ENCODE data around the gene DNAJB2. TPM values are rescaled to one million over a fixed set of nuclear protein-coding genes. Genes with fewer than 3 reads are reported as not detected.

Gene DNAJB2
- total RNA-seq, 3 donors from 2014 or later (not counting 1 experiment from before 2014, with no cell fraction given): 70.3 to 108 (median 98.3) TPM

DNA sequence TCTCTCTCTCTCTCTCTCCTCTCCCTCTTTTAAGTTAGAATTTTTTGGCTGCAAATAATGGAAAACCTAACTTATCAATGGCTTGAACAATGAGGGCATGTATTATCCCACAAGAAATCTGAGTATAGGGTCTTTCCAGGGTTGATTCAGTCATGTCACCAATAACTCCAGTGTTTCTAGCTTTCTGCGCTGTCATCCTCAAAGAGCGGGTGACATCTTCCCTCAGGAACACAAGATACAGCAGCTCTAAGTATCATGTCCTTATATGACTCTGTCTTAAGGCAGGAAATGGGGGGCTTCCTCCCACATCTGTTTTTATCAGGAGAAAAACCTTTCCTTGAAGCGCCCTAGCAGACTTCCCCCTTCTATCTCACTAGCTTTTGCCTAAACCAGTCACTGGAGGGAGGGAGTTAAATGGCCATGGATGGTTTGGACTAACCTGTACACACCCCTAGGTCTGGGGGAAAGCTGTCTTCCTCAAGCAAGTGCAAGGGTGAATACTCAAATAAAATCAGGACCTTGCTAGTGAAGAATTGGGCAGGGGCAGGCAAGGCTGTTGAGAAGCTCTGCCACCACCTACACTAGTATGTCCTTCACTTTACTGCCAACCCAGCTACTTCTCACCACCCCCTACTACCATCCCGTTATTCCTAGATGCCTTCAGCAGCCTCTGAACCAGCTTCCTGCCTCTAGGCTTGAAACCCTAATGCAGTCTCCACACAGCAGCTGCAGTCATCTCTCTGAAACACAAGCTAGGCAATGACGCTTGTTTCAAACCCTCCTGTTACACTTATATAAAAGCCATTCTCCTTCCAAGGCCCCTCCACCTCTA is 17.9 kb upstream of the DNAJB2 start:
- Histone ChIP-seq H3K9me3 (ENCODE audit: control insufficient read depth, insufficient read depth, low read length) (no peaks in the 10 kb centered on the region), H3K36me3 (ENCODE audit: control insufficient read depth, insufficient read depth, low read length) (no peaks in the 10 kb centered on the region), H3K27me3 (ENCODE audit: control insufficient read depth, insufficient read depth, low read length) (no peaks in the 10 kb centered on the region), H3K4me3 (ENCODE audit: low read length) (no peak overlapping the region), H3K4me1 (ENCODE audit: control insufficient read depth, insufficient read depth, low read length) (no peaks in the 10 kb centered on the region), H3K27ac (ENCODE audit: low read length) (no peak overlapping the region)
- no peaks in the 10 kb centered on the region for H3K4me1 Mint-ChIP-seq
- intact Hi-C loops (cut with micrococcal nuclease): no loop called here
- H3K9me3 Mint-ChIP-seq: no peaks in the 10 kb centered on the region
- ATAC-seq (no peak), DNase-seq (no peak)
- no peak for TF ChIP-seq CTCF (IDR thresholded peaks at IDR 0.05)
- no peaks in the 10 kb centered on the region for H3K36me3 Mint-ChIP-seq
- peaks cover 18 to 26% of the 10 kb centered on the region in 2 donors for H3K27me3 Mint-ChIP-seq (ENCODE audit: low read depth in 2 of 2)
- H3K27ac Mint-ChIP-seq: no peak overlapping the region
- WGBS (ENCODE audit: insufficient coverage): 65% methylated on average over 4 of the region's 5 CpGs
- H3K4me3 Mint-ChIP-seq: no peak overlapping the region

GRCh38 chr2:219266232-219266631 is 12.9 kb upstream of the DNAJB2 start:
- intact Hi-C loops (cut with micrococcal nuclease): no loop called here
- Mint-ChIP-seq H3K9me3 (no peaks in the 10 kb centered on the region), H3K27ac (no peak overlapping the region), H3K4me1 (no peaks in the 10 kb centered on the region), H3K36me3 (no peaks in the 10 kb centered on the region), H3K4me3 (no peak overlapping the region), H3K27me3 (ENCODE audit: low read depth in 2 of 2) (peaks cover 7 to 8% of the 10 kb centered on the region in 2 donors)
- no peaks in the 10 kb centered on the region for H3K4me1 ChIP-seq (ENCODE audit: control insufficient read depth, insufficient read depth, low read length)
- H3K27ac ChIP-seq (ENCODE audit: low read length): no peak overlapping the region
- ATAC-seq (no peak), DNase-seq (no peak)
- no peak overlapping the region for H3K4me3 ChIP-seq (ENCODE audit: low read length)
- no peaks in the 10 kb centered on the region for H3K27me3 ChIP-seq (ENCODE audit: control insufficient read depth, insufficient read depth, low read length)
- no peaks in the 10 kb centered on the region for H3K36me3 ChIP-seq (ENCODE audit: control insufficient read depth, insufficient read depth, low read length)
- WGBS (ENCODE audit: insufficient coverage): 86% methylated on average over 5 of the region's 5 CpGs
- H3K9me3 ChIP-seq (ENCODE audit: control insufficient read depth, insufficient read depth, low read length): no peaks in the 10 kb centered on the region
- no peak for TF ChIP-seq CTCF (IDR thresholded peaks at IDR 0.05)

- TF ChIP-seq CTCF (IDR thresholded peaks at IDR 0.05): no peak
- Mint-ChIP-seq H3K4me1 (no peaks in the 10 kb centered on the region), H3K27me3 (ENCODE audit: low read depth in 2 of 2) (peaks cover 2 to 5% of the 10 kb centered on the region in 2 donors), H3K36me3 (no peaks in the 10 kb centered on the region), H3K4me3 (no peak overlapping the region), H3K27ac (no peak overlapping the region), H3K9me3 (no peaks in the 10 kb centered on the region)
- intact Hi-C loops (cut with micrococcal nuclease): no loop called here
- no peak overlapping the region for H3K27ac ChIP-seq (ENCODE audit: low read length)
- no peaks in the 10 kb centered on the region for H3K36me3 ChIP-seq (ENCODE audit: control insufficient read depth, insufficient read depth, low read length)
- WGBS (ENCODE audit: insufficient coverage): 75% methylated on average over 1 of the region's 1 CpG
- DNase-seq: no peak
- no peak overlapping the region for H3K4me3 ChIP-seq (ENCODE audit: low read length)
- H3K4me1 ChIP-seq (ENCODE audit: control insufficient read depth, insufficient read depth, low read length): no peaks in the 10 kb centered on the region
- H3K9me3 ChIP-seq (ENCODE audit: control insufficient read depth, insufficient read depth, low read length): no peaks in the 10 kb centered on the region
- no peaks in the 10 kb centered on the region for H3K27me3 ChIP-seq (ENCODE audit: control insufficient read depth, insufficient read depth, low read length)
- ATAC-seq: no peak
Observed at GRCh38 chr2:219266886-219267285, 12.3 kb upstream of the DNAJB2 start.

GRCh38 chr2:219268294-219268693 is 10.9 kb upstream of the DNAJB2 start:
- Mint-ChIP-seq H3K36me3 (no peaks in the 10 kb centered on the region), H3K27me3 (ENCODE audit: low read depth in 2 of 2) (peaks cover 0 to 5% of the 10 kb centered on the region in 2 donors), H3K9me3 (no peaks in the 10 kb centered on the region), H3K4me1 (no peaks in the 10 kb centered on the region), H3K27ac (no peak overlapping the region), H3K4me3 (no peak overlapping the region)
- no peaks in the 10 kb centered on the region for H3K27me3 ChIP-seq (ENCODE audit: control insufficient read depth, insufficient read depth, low read length)
- H3K27ac ChIP-seq (ENCODE audit: low read length): no peak overlapping the region
- ATAC-seq (no peak), DNase-seq (no peak)
- no peak for TF ChIP-seq CTCF (IDR thresholded peaks at IDR 0.05)
- no peaks in the 10 kb centered on the region for H3K4me1 ChIP-seq (ENCODE audit: control insufficient read depth, insufficient read depth, low read length)
- intact Hi-C loops (cut with micrococcal nuclease): no loop called here
- no peak overlapping the region for H3K4me3 ChIP-seq (ENCODE audit: low read length)
- no peaks in the 10 kb centered on the region for H3K9me3 ChIP-seq (ENCODE audit: control insufficient read depth, insufficient read depth, low read length)
- H3K36me3 ChIP-seq (ENCODE audit: control insufficient read depth, insufficient read depth, low read length): no peaks in the 10 kb centered on the region
- WGBS (ENCODE audit: insufficient coverage): no CpG with 5 or more reads among the region's 2 CpGs
